ENCODE results near the gene AGA. TPM values are rescaled to one million over a fixed set of nuclear protein-coding genes. Genes with fewer than 3 reads are reported as not detected.

The AGA gene
- total RNA-seq, 8 experiments from 2014 or later: 9.6 to 36.3 (median 13.9) TPM

GRCh38 chr4:177401658-177402273 is 40.5 kb downstream of the AGA start:
- no peak for ATAC-seq (replicated peaks in 6 of 8)
- Histone ChIP-seq H3K4me1 (replicated peaks in 1 of 2) (no peaks in the 10 kb centered on the region), H3K27ac (no peak overlapping the region), H3K4me3 (no peak overlapping the region)
- 60 to 100% (median 86%) methylated on average over 1 to 5 of the region's 5 CpGs for WGBS, 10 experiments
- in situ Hi-C loops (cut with MboI; ENCODE audit: low pct_unique_long_range_greater_than_20kb in 2 of 9, low sequenced_read_pairs in 9 of 9, unreplicated experiment in 9 of 9): no loop called here

GRCh38 chr4:177400030-177400429 is 42.2 kb downstream of the AGA start:
- ATAC-seq (replicated peaks in 6 of 8): no peak
- WGBS, 10 experiments: 0 to 100% (median 39%) methylated on average over 1 to 2 of the region's 2 CpGs; no CpG with 5 or more reads in 3 of the 10 experiments
- H3K27ac ChIP-seq: no peak overlapping the region
- H3K4me1 ChIP-seq (replicated peaks in 1 of 2): no peaks in the 10 kb centered on the region
- no peak overlapping the region for H3K4me3 ChIP-seq
- in situ Hi-C loops (cut with MboI; ENCODE audit: low pct_unique_long_range_greater_than_20kb in 2 of 9, low sequenced_read_pairs in 9 of 9, unreplicated experiment in 9 of 9): no loop called here

- WGBS, 10 experiments: 46 to 94% (median 71%) methylated on average over 1 to 2 of the region's 2 CpGs
- in situ Hi-C loops (cut with MboI; ENCODE audit: low pct_unique_long_range_greater_than_20kb in 2 of 9, low sequenced_read_pairs in 9 of 9, unreplicated experiment in 9 of 9): no loop called here
- H3K27ac ChIP-seq: no peak overlapping the region
- no peak for ATAC-seq (replicated peaks in 6 of 8)
- no peaks in the 10 kb centered on the region for H3K4me1 ChIP-seq (replicated peaks in 1 of 2)
- no peak overlapping the region for H3K4me3 ChIP-seq
These were observed 45.9 kb downstream of the AGA start for GRCh38 chr4:177396352-177396751.

GRCh38 chr4:177393236-177393635 is 49.0 kb downstream of the AGA start:
- no peak overlapping the region for H3K4me3 ChIP-seq
- H3K4me1 ChIP-seq (replicated peaks in 1 of 2): no peaks in the 10 kb centered on the region
- no peak overlapping the region for H3K27ac ChIP-seq
- no peak for ATAC-seq (replicated peaks in 6 of 8)
- 0 to 100% (median 78%) methylated on average over 1 to 8 of the region's 8 CpGs; no CpG with 5 or more reads in 2 of the 10 experiments for WGBS, 10 experiments
- in situ Hi-C loops (cut with MboI; ENCODE audit: low pct_unique_long_range_greater_than_20kb in 2 of 9, low sequenced_read_pairs in 9 of 9, unreplicated experiment in 9 of 9): no loop called here

- WGBS, 10 experiments: 29 to 100% (median 93%) methylated on average over 2 to 6 of the region's 6 CpGs
- in situ Hi-C loops (cut with MboI; ENCODE audit: low pct_unique_long_range_greater_than_20kb in 2 of 9, low sequenced_read_pairs in 9 of 9, unreplicated experiment in 9 of 9): no loop called here
- Histone ChIP-seq H3K27ac (no peak overlapping the region), H3K4me1 (replicated peaks in 1 of 2) (no peaks in the 10 kb centered on the region), H3K4me3 (no peak overlapping the region)
- no peak for ATAC-seq (replicated peaks in 6 of 8)
These were observed 50.3 kb downstream of the AGA start for GRCh38 chr4:177391953-177392352.

- H3K4me1 ChIP-seq (replicated peaks in 1 of 2): peaks cover 0 to 2% of the 10 kb centered on the region in 2 donors
- in situ Hi-C loops (cut with MboI; ENCODE audit: low pct_unique_long_range_greater_than_20kb in 2 of 9, low sequenced_read_pairs in 9 of 9, unreplicated experiment in 9 of 9): no loop called here
- whole genome bisulfite sequencing, 10 experiments: 14 to 100% (median 64%) methylated on average over 1 to 3 of the region's 3 CpGs; no CpG with 5 or more reads in 2 of the 10 experiments
- H3K4me3 ChIP-seq: no peak overlapping the region
- H3K27ac ChIP-seq: no peak overlapping the region
- ATAC-seq (replicated peaks in 6 of 8): no peak
These were observed 51.0 kb downstream of the AGA start for GRCh38 chr4:177391287-177391686.

- Histone ChIP-seq H3K4me3 (no peak overlapping the region), H3K27ac (no peak overlapping the region), H3K4me1 (replicated peaks in 1 of 2) (peaks cover 0 to 6% of the 10 kb centered on the region in 2 donors)
- in situ Hi-C loops (cut with MboI; ENCODE audit: low pct_unique_long_range_greater_than_20kb in 2 of 9, low sequenced_read_pairs in 9 of 9, unreplicated experiment in 9 of 9): no loop called here
- ATAC-seq (replicated peaks in 6 of 8): peak in 3 of 8 experiments; percentile 10 to 25 (median 17)
- 0 to 100% (median 78%) methylated on average over 1 to 5 of the region's 5 CpGs; no CpG with 5 or more reads in 1 of the 10 experiments for WGBS, 10 experiments
These were observed 55.9 kb downstream of the AGA start for GRCh38 chr4:177386278-177386815.

- Histone ChIP-seq H3K4me3 (no peak overlapping the region), H3K4me1 (replicated peaks in 1 of 2) (peaks cover 0 to 6% of the 10 kb centered on the region in 2 donors), H3K27ac (no peak overlapping the region)
- ATAC-seq (replicated peaks in 6 of 8): peak in 3 of 8 experiments; percentile 41 to 45 (median 42)
- in situ Hi-C loops (cut with MboI; ENCODE audit: low pct_unique_long_range_greater_than_20kb in 2 of 9, low sequenced_read_pairs in 9 of 9, unreplicated experiment in 9 of 9): no loop called here
- 13 to 100% (median 89%) methylated on average over 1 to 2 of the region's 2 CpGs for WGBS, 10 experiments
These were observed 56.5 kb downstream of the AGA start for GRCh38 chr4:177385576-177386277.

- ATAC-seq (replicated peaks in 6 of 8): peak in 1 of 8 experiments; percentile 24
- Histone ChIP-seq H3K27ac (no peak overlapping the region), H3K4me3 (no peak overlapping the region), H3K4me1 (replicated peaks in 1 of 2) (peaks cover under 1 to 6% of the 10 kb centered on the region in 2 donors)
- in situ Hi-C loops (cut with MboI; ENCODE audit: low pct_unique_long_range_greater_than_20kb in 2 of 9, low sequenced_read_pairs in 9 of 9, unreplicated experiment in 9 of 9): no loop called here
- WGBS, 10 experiments: 43 to 100% (median 89%) methylated on average over 1 to 4 of the region's 4 CpGs
These were observed 57.3 kb downstream of the AGA start for GRCh38 chr4:177384856-177385397.

GRCh38 chr4:177381762-177382310 is 60.4 kb downstream of the AGA start:
- Histone ChIP-seq H3K27ac (no peak overlapping the region), H3K4me3 (no peak overlapping the region), H3K4me1 (replicated peaks in 1 of 2) (peaks cover 6 to 23% of the 10 kb centered on the region in 2 donors)
- in situ Hi-C loops (cut with MboI; ENCODE audit: low pct_unique_long_range_greater_than_20kb in 2 of 9, low sequenced_read_pairs in 9 of 9, unreplicated experiment in 9 of 9): no loop called here
- WGBS, 10 experiments: 57 to 100% (median 87%) methylated on average over 1 to 5 of the region's 13 CpGs; no CpG with 5 or more reads in 3 of the 10 experiments
- ATAC-seq (replicated peaks in 6 of 8): no peak

Other genes starting within 250 kb of the AGA start
- gene NEIL3, start 132.6 kb downstream of the AGA start, total RNA-seq: 1 to 10 TPM in 4 of 8 experiments, under 1 TPM in 4; 0.20 to 6.4 (median 0.98) TPM